GM18519 (cell line): ENCODE results near the gene TNIK.

Experiments
- ATAC-seq: cut with Tn5 transposase; IDR thresholded peaks from one replicate; pipeline ENCODE4 v1.9.1; 2021; ENCODE audit warnings: mild to moderate bottlenecking, moderate library complexity; ENCODE audit not compliant: unreplicated experiment, low FRiP score

TNIK gene

DNA sequence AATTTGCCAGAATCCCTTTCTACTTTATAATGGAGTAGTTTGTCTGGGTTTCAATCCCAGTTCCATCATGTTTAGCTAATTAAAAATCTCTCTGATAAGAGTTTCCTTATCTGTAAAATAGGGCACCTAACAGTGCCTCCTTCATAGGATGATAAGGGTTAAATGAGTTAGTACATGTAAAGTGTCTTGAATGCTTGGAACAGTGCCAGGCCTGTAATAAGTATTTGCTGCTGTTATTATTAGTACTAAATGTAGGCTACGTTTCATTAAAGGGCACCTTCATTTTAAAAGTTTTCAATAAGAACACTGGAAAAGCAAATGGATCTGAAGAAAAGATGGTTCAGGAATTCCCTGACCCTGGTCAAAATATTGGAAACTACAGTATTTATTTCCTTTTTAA lies 421.9 kb downstream of the TNIK start:
- no peak for ATAC-seq

DNA sequence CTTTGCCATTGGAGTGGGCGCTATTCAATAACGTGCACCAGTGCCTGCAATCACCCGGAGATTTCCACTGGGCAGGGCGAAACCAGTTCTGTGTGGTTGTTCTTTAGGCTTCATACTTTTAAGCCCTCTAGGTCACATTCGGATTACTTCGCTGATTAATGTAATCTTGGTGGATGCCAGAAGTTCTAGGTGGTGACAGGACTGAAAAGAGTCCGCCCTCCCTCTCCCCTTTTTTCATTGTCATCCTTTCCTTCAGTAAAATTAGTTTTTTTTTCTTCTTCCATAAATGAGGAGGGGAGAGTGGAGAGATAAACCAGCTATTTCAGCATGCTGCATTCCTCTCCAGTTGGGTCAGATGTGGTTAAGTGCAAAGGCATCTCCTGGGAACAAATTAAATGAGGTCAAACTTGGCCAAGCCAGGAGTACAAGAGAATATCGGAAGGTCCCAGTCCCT lies 431.4 kb downstream of the TNIK start:
- no peak for ATAC-seq

DNA sequence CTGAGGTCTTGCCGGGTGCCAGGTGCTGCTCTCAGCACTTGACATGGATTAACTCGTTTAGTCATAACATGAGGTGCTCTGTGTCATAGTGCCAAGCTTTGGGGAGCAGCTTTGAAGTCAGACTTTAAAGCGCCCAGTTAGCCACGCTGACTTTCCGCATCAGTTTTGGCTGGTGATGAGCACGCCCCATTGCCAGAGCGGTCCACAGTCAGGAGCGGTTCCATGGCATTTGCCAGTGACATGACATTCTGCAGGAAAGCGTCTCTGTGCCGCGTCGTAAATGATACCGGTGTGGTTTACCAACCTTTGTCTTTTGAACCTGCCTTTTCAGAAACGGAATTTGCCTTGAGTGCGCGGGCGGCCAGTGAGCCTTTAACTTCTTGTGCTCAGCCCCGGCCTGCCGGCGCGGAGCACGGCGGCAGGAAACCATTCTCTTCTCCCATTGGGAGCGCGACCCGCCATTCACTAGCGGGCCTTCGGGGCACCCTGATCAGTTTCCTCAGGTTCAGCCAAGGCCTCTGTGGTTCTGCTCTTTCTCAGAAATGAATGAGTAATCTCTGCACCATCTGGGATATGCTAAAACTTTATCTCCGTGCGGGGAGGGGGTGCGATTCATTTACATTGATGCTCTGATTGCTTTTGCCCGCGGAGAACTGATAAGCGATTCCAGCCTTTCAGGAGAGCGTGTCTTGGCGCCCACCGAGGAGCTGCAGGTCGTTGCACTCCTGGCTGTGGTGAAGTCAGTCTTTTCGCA lies 432.0 kb downstream of the TNIK start:
- no peak for ATAC-seq

DNA sequence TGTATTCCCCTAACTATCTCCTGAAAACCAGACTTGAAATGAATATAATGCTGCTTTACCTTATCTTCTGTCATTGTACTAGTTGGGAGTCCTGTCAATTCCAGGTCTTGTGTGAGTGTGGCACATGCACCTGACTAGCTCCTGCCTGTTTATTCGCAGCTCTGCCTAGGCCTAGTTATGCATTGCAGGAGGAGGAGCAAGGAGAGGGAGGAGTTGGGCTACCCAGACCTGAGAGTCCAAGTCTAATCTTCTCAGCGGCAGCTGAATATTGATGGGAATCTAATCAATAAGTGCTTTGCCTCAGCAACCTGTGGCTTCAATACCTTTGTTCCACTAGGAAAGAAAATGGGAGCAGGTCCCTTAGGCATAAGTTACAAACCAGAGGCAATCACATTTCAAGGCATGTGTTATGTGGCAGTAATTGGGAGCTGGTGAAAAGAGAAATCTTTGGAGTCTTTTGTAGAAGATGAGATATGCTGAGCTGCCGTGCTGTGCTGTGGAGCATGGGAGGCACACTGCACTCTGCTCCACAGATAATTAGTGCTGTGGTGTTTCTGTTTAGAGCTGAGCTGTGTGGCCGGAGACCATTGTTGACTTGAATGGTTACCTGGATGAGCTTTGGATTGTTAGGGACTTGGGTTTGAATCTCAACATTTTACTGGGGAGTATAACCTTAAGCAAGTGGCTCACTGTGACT lies 433.5 kb downstream of the TNIK start, which contains the start of gene SLC2A2:
SLC2A2 (minus strand) TSS at position 124 of the 697 bp plus-strand sequence; CDS start at position 74, 50 bp downstream.
- no peak for ATAC-seq

DNA sequence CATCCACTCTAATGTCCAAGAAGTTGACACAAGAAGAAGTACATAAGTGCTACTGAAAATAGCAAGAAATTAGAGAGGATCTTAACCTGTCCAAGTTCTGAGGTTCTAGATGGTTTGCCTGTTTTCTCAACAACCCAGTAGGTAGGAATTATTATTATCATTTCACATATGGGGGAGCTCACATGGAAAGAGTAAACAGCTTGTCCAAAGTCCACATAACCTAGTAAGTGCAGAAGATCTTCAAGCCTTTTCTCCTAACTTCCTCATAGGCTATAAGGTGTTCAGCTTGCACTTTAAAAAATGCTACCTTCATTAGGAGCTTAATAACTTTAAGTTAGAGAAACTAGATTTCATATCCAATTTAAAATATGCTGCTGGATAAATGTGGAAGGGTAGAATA lies 436.6 kb downstream of the TNIK start:
- ATAC-seq, result no peak

DNA sequence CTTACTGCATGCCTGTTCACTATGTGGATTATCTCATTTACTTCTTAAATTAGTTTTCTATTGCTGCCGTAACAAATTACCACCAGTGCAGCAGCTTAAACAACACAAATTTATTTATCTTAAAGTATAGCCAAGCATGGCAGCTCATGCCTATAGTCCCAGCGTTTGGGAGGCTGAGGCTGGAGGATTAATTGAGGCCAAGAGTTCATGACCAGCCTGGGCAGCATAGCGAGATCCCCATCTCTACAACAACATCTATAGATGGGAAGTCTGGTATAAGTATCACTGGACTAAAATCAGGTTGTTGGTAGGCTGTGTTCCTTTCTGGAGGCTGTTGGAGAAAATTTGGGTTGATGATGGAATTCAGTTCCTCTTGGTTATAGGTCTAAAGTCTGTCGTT lies 438.8 kb downstream of the TNIK start:
- no peak for ATAC-seq

DNA sequence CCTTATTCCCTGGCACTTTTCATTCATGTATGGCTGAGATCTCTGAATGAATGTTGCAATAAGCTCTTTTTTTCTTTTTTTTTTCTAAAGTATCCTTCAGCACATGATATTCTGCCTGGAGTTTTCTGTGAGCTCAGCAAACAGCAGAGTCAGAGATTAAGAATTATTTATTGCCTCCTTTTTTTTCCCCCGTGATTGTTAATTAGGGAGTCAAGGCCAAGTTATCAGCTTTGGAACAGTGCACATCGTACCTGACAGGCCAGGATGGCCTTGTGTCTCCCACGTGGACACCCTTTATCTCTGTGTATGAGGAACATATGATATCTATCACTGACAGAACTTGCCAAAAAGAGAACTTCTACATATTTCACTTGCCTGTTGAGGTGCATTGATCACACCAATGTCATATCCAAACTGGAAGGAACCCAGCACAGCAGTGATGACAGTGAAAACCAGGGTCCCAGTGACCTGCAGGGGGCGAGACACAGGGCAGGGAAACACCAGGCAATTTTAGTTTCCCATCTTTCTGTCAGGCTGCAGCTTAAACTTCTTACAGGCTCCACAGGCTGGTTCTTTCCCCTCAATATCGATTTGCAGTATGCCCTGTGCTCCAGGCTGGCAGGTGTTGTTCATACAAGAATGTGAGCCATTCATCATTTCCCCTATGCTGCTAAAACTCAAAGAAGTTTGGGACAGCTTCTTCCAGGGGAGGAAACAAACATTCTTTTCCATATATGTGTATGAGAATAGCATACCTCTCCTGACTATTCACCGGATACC lies 441.9 kb downstream of the TNIK start:
- no peak for ATAC-seq

DNA sequence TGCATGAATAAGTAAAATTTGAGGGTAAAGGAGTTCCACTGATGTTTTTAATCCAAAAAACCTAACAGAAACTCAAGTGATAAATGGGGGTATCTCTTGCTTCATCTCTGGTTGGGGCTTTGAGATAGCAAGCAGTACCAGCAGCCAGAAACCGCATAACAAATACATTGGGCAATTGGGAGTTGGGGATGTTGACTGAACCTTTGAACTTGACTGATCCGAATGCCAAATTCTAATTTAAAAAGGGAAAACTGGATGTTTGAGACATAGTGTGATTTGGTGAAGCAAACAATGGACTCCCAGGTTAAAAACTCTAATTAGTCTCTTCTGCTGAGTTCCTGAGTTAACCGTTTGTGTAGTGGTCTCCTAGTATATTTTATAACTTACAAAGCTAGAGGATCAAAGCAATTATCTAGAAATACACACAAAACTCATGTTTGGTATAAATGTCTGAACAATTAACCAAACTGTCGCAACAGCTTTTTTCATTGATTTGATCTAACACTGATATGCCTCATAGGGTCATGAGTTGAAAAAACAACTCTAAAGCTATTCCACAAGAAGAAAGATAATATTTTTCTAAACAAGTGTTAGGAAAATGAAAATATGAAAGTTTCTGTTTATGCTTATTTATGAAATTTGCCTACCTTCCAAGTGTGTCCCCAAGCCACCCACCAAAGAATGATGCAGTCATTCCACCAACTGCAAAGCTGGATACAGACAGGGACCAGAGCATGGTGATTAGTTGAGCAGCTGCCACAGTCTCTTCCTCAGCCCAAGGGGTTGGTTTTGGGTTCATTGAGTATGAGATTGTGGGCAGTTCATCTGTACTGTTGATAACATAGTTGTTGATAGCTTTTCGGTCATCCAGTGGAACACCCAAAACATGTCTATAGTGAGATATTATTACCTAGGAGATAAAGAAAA lies 446.1 kb downstream of the TNIK start:
- ATAC-seq, result no peak

DNA sequence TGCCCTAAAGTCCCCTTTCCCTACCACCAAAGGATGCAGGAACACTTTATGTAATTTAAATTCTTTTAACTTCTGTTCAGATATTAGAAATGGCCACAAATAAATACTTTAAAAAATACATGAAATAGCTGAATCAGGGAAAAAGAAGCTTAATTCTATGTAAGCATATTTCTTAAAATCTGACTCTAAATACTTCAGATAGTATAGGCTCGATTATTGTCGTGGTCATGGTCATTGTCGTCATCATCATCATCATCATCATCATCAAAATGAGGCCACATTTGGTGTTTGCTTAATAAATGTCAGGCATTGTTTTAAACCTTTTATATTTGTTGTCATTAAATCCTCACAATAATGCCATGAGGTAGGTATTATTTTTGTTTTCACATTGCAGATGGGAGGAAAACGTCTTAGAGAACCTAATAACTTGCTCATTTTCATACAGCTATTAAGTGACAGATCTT lies 448.3 kb downstream of the TNIK start:
- ATAC-seq, result no peak
